Naive thymus-derived CD8-positive, alpha-beta T cell (primary cell): Measurements from ENCODE around the gene ABI2. TPM values are rescaled to one million over a fixed set of nuclear protein-coding genes. Genes with fewer than 3 reads are reported as not detected.

Experiments
- polyA plus RNA-seq, 3 donors: library from polyadenylated mRNA; unstranded; fragments of 300-500 nt; fragmentation: Illumina TruSeq; gene quantifications; one replicate each; pipeline ENCODE4 v1.2.3, GENCODE V29; 2021
- total RNA-seq, 8 experiments: library from RNA in 2 of 8; stranded (reverse) in 2 of 8; gene quantifications; one replicate each; pipeline ENCODE4 v1.2.3 and lab custom pipeline; 2021 to 2026

Gene ABI2
- total and polyA plus RNA-seq, 5 experiments from 2014 or later, result 27.0 to 37.4 (median 30.8) TPM

Other genes with a start within 250 kb of the ABI2 start
- gene CYP20A1, start 89.4 kb upstream of the ABI2 start, total RNA-seq, result 10 to 100 TPM; 35.6 to 42.4 TPM
- 10 to 100 TPM; 19.3 to 36.2 (median 22.7) TPM for gene CYP20A1, start 89.4 kb upstream of the ABI2 start, polyA plus RNA-seq
- gene RAPH1, start 206.9 kb downstream of the ABI2 start, total RNA-seq, result 1 to 10 TPM; 1.7 to 2.1 TPM
- under 1 TPM in 2 of 3 donors, not detected in 1; 0.31 to 0.39 TPM for gene RAPH1, start 206.9 kb downstream of the ABI2 start, polyA plus RNA-seq